SHP77 treated with DMSO at 0.1 percent for 48 hours (cell line): Measurements from ENCODE around the gene HDAC5.

Source experiments
- DNase-seq: peaks from one replicate; lab custom pipeline; 2025; lab: John Stamatoyannopoulos, UW

The HDAC5 gene

DNA sequence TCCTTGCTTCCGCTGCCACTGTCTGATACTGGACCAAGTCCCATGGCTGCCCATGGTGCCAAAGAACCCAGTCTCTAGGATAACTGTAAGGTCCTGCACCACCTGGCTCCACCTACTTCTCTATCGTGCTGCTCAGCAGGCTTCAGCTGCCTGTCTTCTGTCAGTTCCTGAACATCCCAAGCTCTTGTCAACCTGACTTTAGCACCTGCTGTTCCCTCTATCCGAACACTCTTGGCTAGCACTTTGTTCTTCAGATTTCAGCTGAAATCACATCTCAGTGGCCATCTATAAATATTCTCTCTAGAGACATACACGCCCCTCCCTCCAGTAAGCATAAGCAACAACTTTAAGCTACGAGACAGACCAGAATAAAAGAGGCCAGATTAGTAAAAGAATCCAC is 93.7 kb downstream of the HDAC5 start:
- DNase-seq = no peak
